GM12872 (cell line): Measurements from ENCODE around the gene SIGLEC10.

Experiments used
- TF ChIP-seq, protein P1 (sequence below): IDR thresholded peaks from 3 replicates; pipeline ENCODE4 v1.5.1; 2011; ENCODE audit warnings: low read depth, mild to moderate bottlenecking, low read length, moderate library complexity; ENCODE audit not compliant: insufficient read depth

The SIGLEC10 gene

DNA sequence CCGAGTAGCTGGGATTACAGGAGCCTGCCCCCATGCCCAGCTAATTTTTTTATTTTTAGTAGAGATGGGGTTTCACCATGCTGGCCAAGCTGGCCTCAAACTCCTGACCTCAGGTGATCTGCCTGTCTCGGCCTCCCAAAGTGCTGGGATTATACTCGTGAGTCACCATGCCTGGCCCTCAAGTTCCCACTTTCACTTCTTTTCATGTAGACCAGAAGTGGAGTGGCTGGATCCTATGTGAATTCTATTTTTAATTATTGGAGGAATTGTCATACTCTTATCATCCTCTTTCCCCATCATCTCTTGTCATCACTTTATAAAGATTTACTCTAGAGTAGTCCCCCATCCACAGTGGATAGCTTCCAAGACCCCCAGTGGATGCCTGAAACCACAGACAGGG is 12.8 kb upstream of the SIGLEC10 start:
- TF ChIP-seq, protein P1, sequence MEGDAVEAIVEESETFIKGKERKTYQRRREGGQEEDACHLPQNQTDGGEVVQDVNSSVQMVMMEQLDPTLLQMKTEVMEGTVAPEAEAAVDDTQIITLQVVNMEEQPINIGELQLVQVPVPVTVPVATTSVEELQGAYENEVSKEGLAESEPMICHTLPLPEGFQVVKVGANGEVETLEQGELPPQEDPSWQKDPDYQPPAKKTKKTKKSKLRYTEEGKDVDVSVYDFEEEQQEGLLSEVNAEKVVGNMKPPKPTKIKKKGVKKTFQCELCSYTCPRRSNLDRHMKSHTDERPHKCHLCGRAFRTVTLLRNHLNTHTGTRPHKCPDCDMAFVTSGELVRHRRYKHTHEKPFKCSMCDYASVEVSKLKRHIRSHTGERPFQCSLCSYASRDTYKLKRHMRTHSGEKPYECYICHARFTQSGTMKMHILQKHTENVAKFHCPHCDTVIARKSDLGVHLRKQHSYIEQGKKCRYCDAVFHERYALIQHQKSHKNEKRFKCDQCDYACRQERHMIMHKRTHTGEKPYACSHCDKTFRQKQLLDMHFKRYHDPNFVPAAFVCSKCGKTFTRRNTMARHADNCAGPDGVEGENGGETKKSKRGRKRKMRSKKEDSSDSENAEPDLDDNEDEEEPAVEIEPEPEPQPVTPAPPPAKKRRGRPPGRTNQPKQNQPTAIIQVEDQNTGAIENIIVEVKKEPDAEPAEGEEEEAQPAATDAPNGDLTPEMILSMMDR: no peak

DNA sequence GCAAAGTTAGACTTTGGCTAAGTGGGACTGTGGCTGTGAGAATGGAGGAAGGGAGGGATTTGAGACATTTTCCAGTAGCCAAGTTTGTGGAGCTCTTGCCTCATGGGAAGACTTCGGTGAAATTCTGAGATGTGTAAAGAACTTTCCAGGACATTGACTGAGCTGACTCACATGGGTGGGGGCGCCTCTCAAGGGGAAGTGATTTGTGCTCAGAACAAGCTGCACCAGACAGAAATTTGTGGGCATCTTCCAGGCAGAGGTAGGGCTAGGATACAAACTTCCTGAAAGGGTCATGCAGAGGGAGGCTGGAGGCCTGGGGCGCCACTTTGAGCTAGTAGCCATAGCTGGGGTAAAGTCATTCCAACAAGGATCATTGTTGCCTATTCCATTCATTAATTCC is 9.8 kb upstream of the SIGLEC10 start:
- TF ChIP-seq, protein P1: no peak

DNA sequence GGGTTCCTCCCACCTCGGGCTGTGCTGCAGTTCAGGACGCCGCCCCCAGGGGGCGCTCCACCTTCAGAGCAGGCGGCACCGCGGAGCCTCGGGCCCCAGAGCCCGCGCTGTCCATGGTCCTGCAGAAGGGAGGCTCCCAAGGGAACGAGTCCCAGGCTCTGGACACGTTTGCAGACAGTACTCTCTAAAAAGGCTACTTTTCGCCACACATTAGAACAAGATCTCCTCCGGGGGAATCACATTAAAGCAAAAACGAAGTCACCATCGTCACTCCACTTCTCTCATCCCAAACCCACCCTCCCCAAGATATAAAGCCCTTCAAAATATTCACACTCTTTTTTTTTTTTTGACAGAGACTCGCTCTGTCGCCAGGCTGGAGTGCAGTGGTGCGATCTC is 4.6 kb upstream of the SIGLEC10 start:
- TF ChIP-seq, protein P1: peak; percentile 100

DNA sequence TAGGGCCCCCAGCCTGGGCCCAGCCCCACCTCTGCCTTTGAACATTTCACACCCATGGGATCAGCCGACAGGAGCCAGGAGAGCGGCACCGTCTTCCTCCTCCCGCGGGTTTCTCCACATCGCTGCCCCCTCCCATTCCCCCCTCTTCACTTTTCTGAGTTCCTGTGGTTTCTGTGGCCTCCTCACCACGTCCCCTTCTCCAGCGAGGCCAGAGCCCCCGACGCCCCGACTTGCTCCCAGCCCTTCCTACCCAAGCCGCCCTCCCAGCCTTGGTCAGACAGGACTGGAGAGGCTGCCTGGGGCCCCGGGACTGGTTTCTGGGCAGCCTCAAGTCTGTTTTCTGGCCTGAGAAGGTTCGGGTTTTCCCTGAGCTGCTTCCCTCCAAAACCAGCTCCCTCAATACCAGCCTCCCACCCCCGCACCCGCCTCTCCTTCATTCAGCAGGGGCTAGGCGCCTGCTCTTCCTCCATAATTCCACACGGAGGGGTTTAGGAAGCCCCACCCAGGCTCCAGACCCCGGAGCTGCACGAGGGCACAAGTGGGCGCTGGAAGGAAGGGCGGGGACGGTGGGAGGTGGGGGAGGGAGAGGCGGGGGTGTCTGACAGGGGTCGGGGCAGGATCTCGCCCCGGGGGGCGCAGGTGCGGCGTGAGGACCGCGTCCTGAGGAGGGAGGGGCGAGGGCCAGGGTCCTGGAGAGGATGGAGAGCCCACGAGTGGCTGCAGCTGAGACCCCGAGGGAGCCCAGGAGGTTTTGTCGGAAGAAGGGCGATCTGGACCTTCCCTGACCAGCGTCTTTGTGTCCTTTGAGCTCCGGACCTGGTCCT is 4.0 kb upstream of the SIGLEC10 start:
- TF ChIP-seq, protein P1: no peak

DNA sequence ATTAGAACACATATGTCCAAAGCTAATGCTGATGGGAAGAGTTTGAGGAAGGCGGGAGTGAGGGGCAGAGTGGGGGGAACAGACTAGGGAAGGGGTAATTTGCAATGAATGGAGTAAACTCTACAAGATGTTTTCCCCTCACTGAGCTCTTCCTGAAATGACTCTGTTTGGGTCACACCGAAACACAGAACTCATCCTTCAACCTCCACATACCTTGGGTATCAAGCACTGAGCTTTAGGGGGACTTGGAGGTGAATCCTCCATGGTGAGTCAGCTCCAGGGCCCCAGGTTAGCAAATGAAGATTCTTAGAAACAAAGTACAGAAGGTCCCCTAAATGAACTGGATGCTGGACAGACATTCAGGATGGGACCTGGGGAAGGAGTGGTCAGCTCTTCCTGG is 1.3 kb upstream of the SIGLEC10 start:
- TF ChIP-seq, protein P1: no peak

DNA sequence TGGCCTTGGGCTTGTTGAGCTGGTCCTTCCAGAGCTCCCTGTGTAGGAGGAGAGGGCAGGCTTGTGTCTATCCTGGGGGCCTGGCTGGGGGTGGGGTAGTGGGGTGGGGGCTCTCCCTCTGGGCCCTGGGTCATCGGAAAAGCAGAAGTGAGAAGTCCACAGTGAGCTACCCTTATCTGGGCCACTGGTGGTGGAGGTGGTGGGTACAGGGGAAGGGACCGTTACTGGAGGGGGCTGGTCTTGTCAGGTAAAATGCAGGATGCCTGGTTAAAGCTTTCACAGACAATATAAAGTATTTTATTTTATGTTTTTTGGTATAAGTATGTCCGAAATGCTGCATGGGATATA is 342 bp upstream of the SIGLEC10 start:
- TF ChIP-seq, protein P1: no peak

DNA sequence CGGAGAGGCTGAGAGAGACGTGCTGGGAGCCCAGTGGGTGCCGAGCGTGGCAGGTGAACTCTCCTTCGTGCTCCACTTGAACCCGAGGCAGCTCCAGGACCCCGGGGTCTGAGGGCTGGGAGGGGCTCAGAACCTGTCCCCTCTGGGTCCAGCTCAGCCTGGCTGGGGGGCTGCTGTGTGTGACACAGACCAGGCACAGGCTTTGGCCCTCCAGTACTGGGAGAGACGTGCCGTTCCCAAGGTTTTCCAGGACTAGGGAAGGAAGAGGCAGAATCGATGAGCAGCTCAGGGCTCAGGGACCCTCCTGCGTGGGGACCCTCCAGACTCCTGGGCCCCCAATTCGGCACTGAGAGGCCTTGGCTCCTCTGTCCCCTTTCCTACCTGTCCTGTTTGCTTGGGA is 2.3 kb downstream of the SIGLEC10 start:
- TF ChIP-seq, protein P1: no peak
